Ovary (tissue), 3 donors: ENCODE data around the gene MCTP2.

Experiments used
- EP300 ChIP-seq: sonication (generic); formaldehyde crosslinking; IDR thresholded peaks from one replicate; pipeline ENCODE4 v1.6.1; 2017; ENCODE audit warnings: antibody characterized with exemption
- POLR2A ChIP-seq: fragments of 450-650 bp; IDR thresholded peaks from one replicate; pipeline ENCODE4 v1.6.1; 2017; ENCODE audit warnings: antibody characterized with exemption, mild to moderate bottlenecking, moderate library complexity
- TF ChIP-seq, protein P1 (sequence below), 3 donors: fragments of 450-650 bp in 2 of 3; fragments of 200-600 bp in 1 of 3; IDR thresholded peaks; one replicate each; pipeline versions ENCODE4 v1.5.1 to v1.8.0; 2016 to 2022; ENCODE audit warnings: antibody characterized with exemption in 3 of 3, mild to moderate bottlenecking in 1 of 3
- donor health status: DM: no; HTN: no; CAD: no.

DNA sequence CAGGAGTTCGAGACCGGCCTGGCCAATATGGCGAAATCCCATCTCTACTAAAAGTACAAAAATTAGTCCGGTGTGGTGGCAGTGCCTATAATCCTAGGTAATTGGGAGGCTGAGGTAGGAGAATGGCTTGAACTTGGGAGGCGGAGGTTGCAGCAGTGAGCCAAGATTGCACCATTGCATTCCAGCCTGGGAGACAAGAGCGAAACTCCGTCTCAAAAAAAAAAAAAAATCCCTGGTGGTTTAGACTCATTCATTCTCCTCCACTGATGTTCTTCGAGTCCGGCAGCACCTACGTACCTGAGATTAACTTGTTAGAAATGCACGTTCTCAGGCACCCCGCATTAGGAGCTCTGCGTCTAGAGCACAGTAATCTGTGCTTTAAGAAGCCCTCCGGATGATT lies 3.7 kb downstream of the MCTP2 start:
- no peak for TF ChIP-seq EP300
- TF ChIP-seq, protein P1, sequence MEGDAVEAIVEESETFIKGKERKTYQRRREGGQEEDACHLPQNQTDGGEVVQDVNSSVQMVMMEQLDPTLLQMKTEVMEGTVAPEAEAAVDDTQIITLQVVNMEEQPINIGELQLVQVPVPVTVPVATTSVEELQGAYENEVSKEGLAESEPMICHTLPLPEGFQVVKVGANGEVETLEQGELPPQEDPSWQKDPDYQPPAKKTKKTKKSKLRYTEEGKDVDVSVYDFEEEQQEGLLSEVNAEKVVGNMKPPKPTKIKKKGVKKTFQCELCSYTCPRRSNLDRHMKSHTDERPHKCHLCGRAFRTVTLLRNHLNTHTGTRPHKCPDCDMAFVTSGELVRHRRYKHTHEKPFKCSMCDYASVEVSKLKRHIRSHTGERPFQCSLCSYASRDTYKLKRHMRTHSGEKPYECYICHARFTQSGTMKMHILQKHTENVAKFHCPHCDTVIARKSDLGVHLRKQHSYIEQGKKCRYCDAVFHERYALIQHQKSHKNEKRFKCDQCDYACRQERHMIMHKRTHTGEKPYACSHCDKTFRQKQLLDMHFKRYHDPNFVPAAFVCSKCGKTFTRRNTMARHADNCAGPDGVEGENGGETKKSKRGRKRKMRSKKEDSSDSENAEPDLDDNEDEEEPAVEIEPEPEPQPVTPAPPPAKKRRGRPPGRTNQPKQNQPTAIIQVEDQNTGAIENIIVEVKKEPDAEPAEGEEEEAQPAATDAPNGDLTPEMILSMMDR (IDR thresholded peaks at IDR 0.05) = no peak
- no peak for TF ChIP-seq POLR2A
